Thyroid gland (tissue), 4 donors: Measurements from ENCODE around the gene TBC1D8. TPM values are rescaled to one million over a fixed set of nuclear protein-coding genes. Genes with fewer than 3 reads are reported as not detected.

Experiments used
- DNase-seq, 2 donors: peaks; one replicate each; pipeline ENCODE4 v3.0.0-alpha.2; 2019
- H3K27ac ChIP-seq, 3 donors: fragments of 200-600 bp; sonication (generic); 1 replicate in 2 of 3; 2 replicates in 1 of 3; pipeline ENCODE4 v1.5.1; 2016 to 2019; ENCODE audit warnings: mild to moderate bottlenecking in 1 of 3, moderate library complexity in 1 of 3
- H3K27me3 ChIP-seq: fragments of 200-600 bp; sonication (generic); one replicate; pipeline ENCODE4 v1.5.1; 2019
- H3K36me3 ChIP-seq, 2 donors: fragments of 200-600 bp; sonication (generic); one replicate each; pipeline ENCODE4 v1.5.1; 2016 to 2019
- H3K4me1 ChIP-seq, 2 donors: fragments of 200-600 bp; sonication (generic); one replicate each; pipeline ENCODE4 v1.5.1; 2017 to 2019
- H3K4me3 ChIP-seq, 3 donors: fragments of 200-600 bp; sonication (generic); replicated peaks in 1 of 3; 1 replicate in 2 of 3; 2 replicates in 1 of 3; pipeline ENCODE4 v1.5.1; 2016; ENCODE audit warnings: mild to moderate bottlenecking in 1 of 3
- H3K9me3 ChIP-seq: fragments of 200-600 bp; sonication (generic); one replicate; pipeline ENCODE4 v1.5.1; 2017
- CTCF ChIP-seq, 6 experiments: fragments of 200-600 bp in 3 of 6; fragments of 450-650 bp in 3 of 6; sonication (generic) in 3 of 6; IDR thresholded peaks; one replicate each; pipeline ENCODE4 v1.5.1; 2016 to 2019; ENCODE audit warnings: antibody characterized with exemption in 6 of 6, mild to moderate bottlenecking in 2 of 6, inconsistent platforms in 1 of 6, moderate library complexity in 1 of 6
- POLR2A ChIP-seq, 2 donors: fragments of 450-650 bp; IDR thresholded peaks; one replicate each; pipeline ENCODE4 v1.6.1; 2017; ENCODE audit warnings: antibody characterized with exemption in 2 of 2, mild to moderate bottlenecking in 2 of 2, moderate library complexity in 1 of 2
- WGBS, 2 donors: methylation state at CpG; one replicate each; pipeline ENCODE4 v1.1.5; 2017; 5-methylcytosine and 5-hydroxymethylcytosine counted together
- intact Hi-C: fragments of 100-400 bp; cut with DNase I; formaldehyde crosslinking; loops from one replicate; pipeline ENCODE4 v1.15.1; 2023
- small RNA-seq: library from RNA; depleted of rRNA; stranded (forward); fragments of <200 nt; gene quantifications from one replicate; pipeline ENCODE3, GENCODE V24; 2016
- total RNA-seq, 4 donors: library from RNA; depleted of rRNA; stranded (reverse); fragments of >200 nt; gene quantifications; one replicate each; pipeline ENCODE4 v1.2.3, GENCODE V29; 2016

TBC1D8 gene
- total RNA-seq, 4 donors from 2014 or later: 16.4 to 36.8 (median 27.1) TPM

DNA sequence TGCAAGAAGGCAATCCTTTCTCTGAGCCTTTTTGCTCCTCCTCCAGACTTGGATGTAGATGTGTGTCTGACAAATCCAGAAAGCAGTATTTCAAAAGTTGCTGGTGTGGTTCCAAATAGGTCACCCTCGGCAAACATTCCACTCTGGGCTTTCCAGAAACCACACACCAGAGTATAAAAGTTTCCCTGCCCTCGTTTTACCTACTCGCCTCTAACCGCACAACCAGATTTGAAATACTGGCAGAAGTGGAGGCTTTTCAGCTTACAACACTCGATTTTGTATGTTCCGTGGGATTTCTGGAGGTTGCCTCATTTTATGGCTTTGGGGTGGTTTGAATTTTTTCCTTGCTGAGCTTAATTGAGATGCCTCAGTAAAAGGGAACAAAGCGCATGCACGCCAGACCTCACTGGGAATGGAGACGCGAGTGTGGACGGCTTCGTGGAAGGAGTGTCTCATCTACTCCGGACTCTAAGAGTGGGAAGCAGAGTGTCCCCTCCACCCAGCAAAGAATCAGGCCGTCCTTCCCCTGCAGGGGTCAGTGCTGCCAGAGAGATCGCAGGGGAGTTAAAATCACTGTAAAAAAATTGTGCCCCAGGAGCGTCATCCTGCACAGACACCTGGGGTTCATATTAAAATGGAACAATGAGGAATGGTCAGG, 193.1 kb downstream of the TBC1D8 start:
- H3K4me3 ChIP-seq: no peak overlapping the region
- TF ChIP-seq CTCF (IDR thresholded peaks at IDR 0.05) (no peak), POLR2A (IDR thresholded peaks at IDR 0.05) (no peak)
- H3K27ac ChIP-seq: peak overlapping the region in 1 of 3 donors; percentile 42
- H3K27me3 ChIP-seq: no peaks in the 10 kb centered on the region
- WGBS, 2 donors: 58 to 60% methylated on average over 16 of the region's 16 CpGs
- no peaks in the 10 kb centered on the region for H3K36me3 ChIP-seq
- intact Hi-C loops: no loop called here
- H3K9me3 ChIP-seq: no peaks in the 10 kb centered on the region
- H3K4me1 ChIP-seq: peaks cover 5 to 17% of the 10 kb centered on the region in 2 donors
- DNase-seq: peak; percentile 51 to 62

Small RNA genes lying within 50 kb of the gene (small RNA-seq; reads per million reads assigned to genes)
- not detected for gene BBIP1P1

Other genes starting within 250 kb of the TBC1D8 start
- gene RPL31, start 149.1 kb downstream of the TBC1D8 start, total RNA-seq: 1,000 to 10,000 TPM in 1 of 4 donors, 100 to 1,000 TPM in 3; 216 to 1,406 (median 718) TPM
- 10 to 100 TPM; 27.5 to 41.6 (median 37.4) TPM for gene CNOT11, start 101.5 kb upstream of the TBC1D8 start, total RNA-seq
- gene RNF149, start 157.3 kb upstream of the TBC1D8 start, total RNA-seq: 10 to 100 TPM; 49.5 to 95.6 (median 68.5) TPM
- gene CREG2, start 236.1 kb upstream of the TBC1D8 start, total RNA-seq: not detected